Stimulated activated CD4-positive, alpha-beta T cell treated with anti-CD3 and anti-CD28 coated beads, Interleukin-1b, Interleukin-23, amount 100 ng/mL, for 4 hours (primary cell): Measurements from ENCODE around the gene ABLIM1.

Experiments used
- DNase-seq, 2 donors: peaks; one replicate each; pipeline ENCODE4 v3.0.0-alpha.2; 2020; ENCODE audit warnings: low read depth in 2 of 2

Gene ABLIM1

DNA sequence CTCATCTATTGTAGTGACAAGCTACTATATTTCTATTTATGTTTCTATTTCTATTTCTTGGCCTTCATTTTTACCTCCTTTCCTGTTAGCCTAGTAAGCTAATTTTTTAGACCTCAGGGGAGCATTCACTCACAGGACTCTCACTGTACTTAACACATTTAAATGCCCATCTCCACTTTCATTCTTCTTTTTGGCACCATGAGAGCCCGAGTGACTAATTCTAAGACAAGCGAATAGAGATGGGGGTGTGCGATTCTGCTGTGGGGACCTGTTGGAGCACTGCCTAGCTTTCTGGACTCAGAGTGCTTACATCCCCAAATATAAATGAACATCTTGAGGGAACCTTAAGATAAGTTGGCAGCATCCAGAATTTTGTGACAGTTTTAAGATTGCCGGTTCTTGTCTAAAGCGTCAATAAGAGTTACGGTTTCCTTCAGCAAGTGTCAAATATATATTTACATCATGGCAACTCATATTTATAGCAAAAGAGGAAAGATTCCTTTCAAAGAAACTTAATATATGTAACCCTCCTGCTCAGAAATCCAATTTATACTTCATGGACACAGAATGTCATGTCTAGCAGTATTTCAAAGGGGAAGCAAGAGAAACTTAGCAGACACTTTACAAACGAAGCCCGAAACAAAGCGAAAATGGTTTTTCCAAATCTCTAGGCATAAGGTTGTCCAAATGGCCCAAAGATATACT, 199.7 kb downstream of the ABLIM1 start:
- DNase-seq, result no peak

GRCh38 chr10:114453576-114453975, 204.5 kb downstream of the ABLIM1 start:
- no peak for DNase-seq

GRCh38 chr10:114448897-114449296, 209.2 kb downstream of the ABLIM1 start:
- DNase-seq, result no peak

DNA sequence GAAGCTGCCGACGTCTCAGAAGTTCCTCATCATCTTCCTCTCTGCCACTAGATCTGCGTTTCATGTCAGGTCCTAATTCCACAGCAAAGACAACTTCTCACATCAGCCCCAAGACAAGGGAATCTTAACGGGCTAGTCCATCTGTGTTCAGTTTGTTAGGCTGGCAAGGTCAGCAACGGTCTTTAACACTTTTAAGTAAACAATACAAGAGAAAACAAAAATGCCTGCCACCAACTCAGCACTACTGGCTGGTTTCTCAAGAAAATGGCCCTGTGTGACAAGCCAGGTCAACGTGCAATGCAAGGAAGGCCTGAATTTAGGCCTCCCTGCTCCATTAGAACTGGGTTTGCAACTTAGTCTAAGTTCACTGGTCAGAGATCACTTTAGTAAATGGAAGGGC, 212.7 kb downstream of the ABLIM1 start:
- DNase-seq, result no peak

DNA sequence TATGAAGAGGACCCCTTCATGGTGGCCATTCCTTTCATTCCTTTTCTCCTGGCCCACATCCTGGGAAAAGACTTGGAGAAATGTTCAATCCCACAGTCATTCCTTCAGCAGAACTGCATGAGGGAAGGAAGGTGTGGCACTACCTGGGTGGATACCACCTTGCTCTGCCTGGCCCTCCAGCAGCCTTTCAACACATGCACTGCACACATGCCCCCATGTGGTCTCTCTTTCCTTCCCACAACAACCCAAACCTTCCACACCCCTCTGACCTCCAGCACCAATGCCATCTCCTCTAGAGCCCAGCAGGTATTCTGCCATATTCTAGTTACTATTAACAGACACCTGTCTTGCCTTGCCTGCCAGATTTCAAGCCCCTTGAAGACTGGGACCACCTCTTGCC, 213.3 kb downstream of the ABLIM1 start:
- DNase-seq, result no peak

DNA sequence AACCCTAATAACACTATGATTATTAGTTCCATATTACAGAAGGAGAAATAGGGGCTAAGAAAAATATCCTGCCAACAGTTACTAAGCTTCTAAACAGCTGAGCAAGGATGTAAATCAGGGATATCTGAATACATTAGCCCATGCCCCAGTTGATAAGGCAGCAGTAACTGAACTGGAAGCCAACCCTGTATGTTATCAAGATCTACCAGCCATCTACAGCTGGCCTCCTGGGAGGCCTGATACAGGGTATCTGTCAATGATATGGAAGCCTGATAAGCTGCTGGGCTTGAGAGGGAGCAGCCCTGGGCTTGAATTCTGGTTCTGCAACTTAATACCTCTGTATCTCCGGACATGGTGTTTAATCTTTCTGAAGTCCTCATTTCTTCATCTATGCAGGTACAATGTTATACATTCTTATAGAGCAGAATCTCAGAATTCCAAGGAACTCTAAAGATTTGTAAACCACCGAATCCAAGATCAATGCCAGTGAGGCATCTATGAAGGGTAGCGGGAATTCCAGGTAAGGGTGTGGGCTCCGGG, 215.9 kb downstream of the ABLIM1 start:
- no peak for DNase-seq

GRCh38 chr10:114441107-114441506, 217.0 kb downstream of the ABLIM1 start:
- no peak for DNase-seq

- DNase-seq, result no peak
These were observed 220.4 kb downstream of the ABLIM1 start for GRCh38 chr10:114437473-114438292.

GRCh38 chr10:114436941-114437340, 221.1 kb downstream of the ABLIM1 start:
- DNase-seq, result no peak

GRCh38 chr10:114432566-114433093, 225.4 kb downstream of the ABLIM1 start:
- no peak for DNase-seq

GRCh38 chr10:114431414-114432135, 226.5 kb downstream of the ABLIM1 start:
- DNase-seq, result no peak

DNA sequence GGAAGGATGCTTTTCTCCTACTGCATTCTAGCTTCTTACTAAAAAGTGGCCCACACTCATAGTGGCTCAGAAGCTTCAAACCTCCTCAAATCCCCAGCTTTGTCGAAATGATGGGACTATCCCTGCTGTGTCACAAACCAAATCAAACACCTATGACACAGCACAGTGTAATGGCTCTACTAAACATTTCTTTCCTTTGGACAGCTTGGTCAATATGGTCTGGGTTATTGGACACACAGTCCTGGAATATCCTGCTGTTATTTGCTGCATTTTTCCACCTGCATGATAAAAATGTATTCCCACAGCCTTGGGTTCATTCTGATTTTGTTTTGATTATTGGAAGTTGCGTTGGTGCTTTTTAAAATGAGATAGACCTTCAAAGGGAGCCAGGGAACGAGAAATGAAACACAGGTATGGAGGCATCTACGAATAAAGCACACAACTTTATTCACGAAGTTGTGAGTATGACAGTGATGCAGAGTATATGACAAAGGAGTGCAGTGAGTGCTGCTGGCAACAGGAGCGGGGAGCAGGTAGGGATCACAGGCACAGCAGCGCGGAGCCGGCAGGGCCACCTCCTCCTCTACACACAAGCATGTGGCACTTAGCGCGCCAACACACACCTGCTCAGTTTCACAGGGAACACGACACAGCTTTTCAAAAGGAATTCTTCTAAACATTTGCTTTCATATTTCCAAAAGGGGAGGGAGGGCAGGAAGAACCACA, 227.2 kb downstream of the ABLIM1 start:
- DNase-seq, result no peak

GRCh38 chr10:114429581-114430335, 228.3 kb downstream of the ABLIM1 start:
- DNase-seq, result no peak

DNA sequence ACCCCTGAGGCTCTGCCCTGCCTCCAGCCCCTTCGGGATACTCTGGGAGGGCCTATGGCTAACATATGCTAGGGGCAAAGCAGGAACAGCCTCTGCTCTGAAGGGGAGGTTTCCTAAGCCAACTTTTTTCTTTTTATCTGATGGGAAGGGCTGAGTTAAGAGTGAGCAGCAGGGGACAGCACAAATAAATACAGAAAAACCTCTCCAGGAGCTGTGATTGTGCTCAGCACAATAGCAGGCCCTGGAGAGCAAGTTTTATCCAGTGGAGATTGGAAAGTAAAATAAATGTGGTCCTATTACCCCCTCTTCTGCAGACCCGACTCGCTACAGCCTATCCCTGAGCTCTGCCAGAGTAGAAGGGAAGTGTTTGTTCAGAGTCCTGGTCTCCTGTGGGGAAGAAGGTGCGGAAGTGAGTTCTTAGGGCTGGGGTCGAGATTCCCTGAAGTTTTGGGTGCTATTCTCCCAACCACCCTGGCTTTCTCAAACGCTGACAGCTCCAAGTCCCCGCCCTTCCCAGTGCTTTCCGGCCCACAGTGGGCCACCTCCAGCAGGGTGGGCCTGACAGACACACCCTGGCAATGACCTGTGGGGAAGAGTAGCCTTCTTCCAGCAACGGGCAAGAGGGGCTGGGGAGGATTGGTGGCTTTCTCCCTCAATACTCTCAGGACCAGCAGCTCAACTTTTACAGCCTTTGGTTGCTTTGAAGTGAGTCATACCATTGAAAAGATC, 230.8 kb downstream of the ABLIM1 start:
- DNase-seq, result no peak

DNA sequence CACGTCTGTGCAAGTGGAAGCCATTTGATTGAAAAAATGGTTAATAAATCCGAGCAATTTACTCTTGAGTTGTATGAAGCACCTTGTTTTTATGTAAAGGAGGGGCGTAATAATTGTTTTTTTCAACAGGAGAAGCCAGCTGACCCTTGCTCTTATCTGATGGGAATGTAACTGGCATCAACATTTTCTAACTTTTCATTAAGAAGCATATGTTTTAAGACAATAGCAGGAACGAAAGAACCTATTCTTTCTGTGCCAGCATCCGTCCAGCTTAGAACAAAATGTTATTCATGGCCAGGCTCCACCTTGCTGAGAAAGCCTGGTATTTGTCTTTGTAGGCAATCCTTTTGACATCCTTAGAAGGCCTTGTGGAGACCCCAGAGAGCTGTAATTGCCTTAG, 231.6 kb downstream of the ABLIM1 start:
- DNase-seq, result no peak

DNA sequence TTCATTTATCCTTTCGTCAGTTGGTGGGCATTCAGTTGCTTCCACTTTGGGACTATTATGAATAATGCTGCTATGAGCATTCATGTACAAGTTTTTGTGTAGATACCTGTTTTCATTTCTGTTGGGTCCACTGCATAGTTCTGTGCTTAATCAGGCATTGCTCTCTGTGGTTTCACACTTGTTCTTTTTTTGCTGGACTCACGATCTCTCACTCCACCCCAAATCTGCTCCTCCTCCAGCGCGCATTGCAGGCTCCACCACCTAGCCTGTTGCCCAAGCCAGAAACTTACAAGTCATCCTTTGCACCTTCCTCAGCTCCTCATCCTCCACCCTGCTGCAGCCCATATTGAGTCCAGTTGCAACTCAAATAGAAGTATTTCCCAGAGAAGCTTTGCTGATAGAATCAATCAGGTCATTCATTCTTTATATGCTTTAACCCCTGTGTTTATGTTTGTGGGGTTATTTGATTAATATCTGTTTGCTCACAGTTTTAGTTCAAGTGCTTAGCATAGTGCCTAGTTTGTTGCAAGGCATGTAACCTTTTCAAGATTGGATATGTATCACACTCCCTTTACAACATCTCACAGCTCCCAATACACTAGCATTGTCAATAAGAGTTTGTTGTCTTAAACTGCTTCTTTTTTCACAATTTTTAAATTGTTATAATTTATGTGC, 237.1 kb downstream of the ABLIM1 start:
- no peak for DNase-seq

DNA sequence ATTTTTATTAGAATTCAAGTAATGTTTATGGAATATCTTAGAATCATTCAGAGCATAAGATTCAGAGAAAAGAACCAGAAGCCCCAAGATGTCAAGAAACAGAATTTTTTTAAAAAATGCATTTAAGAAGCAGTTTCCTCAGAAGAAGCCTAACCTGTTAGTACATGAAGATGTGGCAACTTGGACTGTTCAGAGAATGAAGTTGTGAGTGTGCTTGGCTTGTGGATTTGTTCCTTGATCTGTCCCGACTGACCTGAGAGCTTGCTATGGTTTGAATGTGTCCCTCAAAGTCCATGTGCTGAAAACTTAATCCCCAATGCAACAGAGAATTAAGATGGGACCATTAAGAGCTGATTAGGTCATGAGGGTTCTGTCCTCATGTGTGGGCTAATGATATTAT, 240.0 kb downstream of the ABLIM1 start:
- DNase-seq, result no peak

DNA sequence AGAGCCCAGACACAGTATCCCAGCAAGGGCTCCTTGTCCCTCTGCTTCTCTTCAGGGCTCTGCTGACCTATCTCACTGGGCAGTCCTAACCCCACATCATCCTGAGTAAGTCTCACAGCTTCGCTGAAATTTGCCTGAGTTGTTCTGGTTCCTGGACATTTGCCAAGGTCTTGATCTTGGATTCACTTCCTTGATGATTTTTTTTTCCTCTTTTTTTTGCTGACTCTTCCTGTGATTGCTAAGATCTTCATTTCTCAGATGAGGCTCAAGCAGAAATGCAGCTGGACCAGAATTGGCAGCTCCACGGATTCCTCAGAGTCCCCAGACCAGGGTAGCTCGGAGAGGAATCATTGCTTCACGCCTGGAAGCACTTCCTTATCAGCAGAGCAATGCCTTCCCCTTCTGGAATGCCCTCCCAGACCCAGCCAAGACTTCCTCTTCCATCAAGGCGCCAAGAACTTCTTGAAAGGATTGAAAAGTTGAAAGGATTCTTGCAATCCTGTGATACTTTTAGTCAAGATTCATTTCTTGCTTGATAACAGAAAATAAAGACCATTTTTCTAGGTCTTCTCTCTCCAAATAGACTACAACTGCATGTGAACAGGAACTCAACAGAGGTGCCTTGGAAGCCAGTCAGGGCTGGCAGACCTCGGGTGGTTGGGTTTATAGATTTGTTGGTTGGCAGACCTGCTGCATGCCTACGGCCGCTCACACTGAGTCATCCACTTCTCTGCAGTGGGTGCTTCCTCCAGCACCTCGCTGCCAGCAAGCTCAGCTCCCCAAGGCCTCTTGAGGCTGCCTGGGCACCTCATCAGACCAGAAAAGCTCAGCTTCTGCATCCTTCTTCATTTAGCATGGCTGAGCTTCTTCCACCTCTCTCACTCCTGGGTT, 244.9 kb downstream of the ABLIM1 start:
- DNase-seq, result no peak
